Cardiac muscle cell (in vitro differentiated cells and primary cell): ENCODE data around the gene UBR1. TPM values are rescaled to one million over a fixed set of nuclear protein-coding genes. Genes with fewer than 3 reads are reported as not detected.
A peak's percentile ranks its signal among the peaks of the same experiment; 100 is the strongest.

ENCODE experiments used
- DNase-seq, 2 donors: peaks; one replicate each; pipeline versions ENCODE4 v3.0.0 to v3.0.0-alpha.2; 2010 to 2017; ENCODE audit warnings: low read depth in 1 of 2, low spot score in 1 of 2
- H3K27ac ChIP-seq: fragments of 200-600 bp; sonication (generic); 2 replicates; pipeline ENCODE4 v1.5.1; 2016
- H3K27me3 ChIP-seq: fragments of 200-600 bp; sonication (generic); 2 replicates; pipeline ENCODE4 v1.6.0; 2016; ENCODE audit warnings: control low read depth
- H3K36me3 ChIP-seq: fragments of 200-600 bp; sonication (generic); 2 replicates; pipeline ENCODE4 v1.5.1; 2016; ENCODE audit warnings: control low read depth
- H3K4me1 ChIP-seq: fragments of 200-600 bp; sonication (generic); 2 replicates; pipeline ENCODE4 v1.8.1; 2017; ENCODE audit warnings: low read depth, mild to moderate bottlenecking, mixed run types
- H3K4me3 ChIP-seq: fragments of 200-600 bp; sonication (generic); 2 replicates; pipeline ENCODE4 v1.5.1; 2016; ENCODE audit warnings: mild to moderate bottlenecking
- H3K9me3 ChIP-seq: fragments of 200-600 bp; sonication (generic); 2 replicates; pipeline ENCODE4 v1.5.1; 2017; ENCODE audit warnings: low read depth, mild to moderate bottlenecking, control low read depth
- polyA plus RNA-seq: library from polyadenylated mRNA; unstranded; fragments of >200 nt; fragmentation: Nextera tagmentation; extraction: Ambion mirVana; gene quantifications from 2 replicates; pipeline ENCODE4 v1.2.1, GENCODE V29; 2016
- total RNA-seq: library from RNA; depleted of rRNA; stranded (reverse); fragments of >200 nt; gene quantifications from 2 replicates; pipeline ENCODE4 v1.2.3, GENCODE V29; 2016
- TF ChIP-seq, protein P1 (sequence below): IDR thresholded peaks from 2 replicates; pipeline ENCODE4 v1.5.1; 2012; ENCODE audit warnings: low read depth, mild to moderate bottlenecking, low read length

UBR1 gene
- total and polyA plus RNA-seq, 2 experiments from 2014 or later, result 15.1 to 20.6 TPM

DNA sequence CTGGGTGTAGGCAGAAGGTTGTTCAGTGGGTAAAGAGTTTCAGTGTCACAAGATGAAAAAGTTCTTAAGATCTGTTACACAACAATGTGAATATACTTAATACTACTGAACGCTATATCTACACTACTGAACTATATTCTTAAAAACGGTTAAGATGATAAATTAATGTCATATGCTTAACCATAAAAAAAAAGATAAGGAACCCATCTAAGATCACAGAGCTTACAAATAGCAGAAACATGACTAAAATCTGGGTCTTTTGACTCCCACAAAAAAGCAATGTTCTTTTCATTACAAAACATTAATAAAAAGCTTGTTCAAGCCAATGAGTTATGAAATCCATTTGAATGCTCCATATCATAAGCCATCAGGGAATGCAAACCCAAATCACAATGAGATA is 34.4 kb downstream of the UBR1 start:
- H3K36me3 ChIP-seq, result peaks cover 58% of the 10 kb centered on the region
- H3K27me3 ChIP-seq, result no peaks in the 10 kb centered on the region
- no peaks in the 10 kb centered on the region for H3K4me1 ChIP-seq
- H3K27ac ChIP-seq, result no peak overlapping the region
- TF ChIP-seq, protein P1, sequence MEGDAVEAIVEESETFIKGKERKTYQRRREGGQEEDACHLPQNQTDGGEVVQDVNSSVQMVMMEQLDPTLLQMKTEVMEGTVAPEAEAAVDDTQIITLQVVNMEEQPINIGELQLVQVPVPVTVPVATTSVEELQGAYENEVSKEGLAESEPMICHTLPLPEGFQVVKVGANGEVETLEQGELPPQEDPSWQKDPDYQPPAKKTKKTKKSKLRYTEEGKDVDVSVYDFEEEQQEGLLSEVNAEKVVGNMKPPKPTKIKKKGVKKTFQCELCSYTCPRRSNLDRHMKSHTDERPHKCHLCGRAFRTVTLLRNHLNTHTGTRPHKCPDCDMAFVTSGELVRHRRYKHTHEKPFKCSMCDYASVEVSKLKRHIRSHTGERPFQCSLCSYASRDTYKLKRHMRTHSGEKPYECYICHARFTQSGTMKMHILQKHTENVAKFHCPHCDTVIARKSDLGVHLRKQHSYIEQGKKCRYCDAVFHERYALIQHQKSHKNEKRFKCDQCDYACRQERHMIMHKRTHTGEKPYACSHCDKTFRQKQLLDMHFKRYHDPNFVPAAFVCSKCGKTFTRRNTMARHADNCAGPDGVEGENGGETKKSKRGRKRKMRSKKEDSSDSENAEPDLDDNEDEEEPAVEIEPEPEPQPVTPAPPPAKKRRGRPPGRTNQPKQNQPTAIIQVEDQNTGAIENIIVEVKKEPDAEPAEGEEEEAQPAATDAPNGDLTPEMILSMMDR, result no peak
- DNase-seq, result no peak
- no peaks in the 10 kb centered on the region for H3K9me3 ChIP-seq
- H3K4me3 ChIP-seq, result no peak overlapping the region

DNA sequence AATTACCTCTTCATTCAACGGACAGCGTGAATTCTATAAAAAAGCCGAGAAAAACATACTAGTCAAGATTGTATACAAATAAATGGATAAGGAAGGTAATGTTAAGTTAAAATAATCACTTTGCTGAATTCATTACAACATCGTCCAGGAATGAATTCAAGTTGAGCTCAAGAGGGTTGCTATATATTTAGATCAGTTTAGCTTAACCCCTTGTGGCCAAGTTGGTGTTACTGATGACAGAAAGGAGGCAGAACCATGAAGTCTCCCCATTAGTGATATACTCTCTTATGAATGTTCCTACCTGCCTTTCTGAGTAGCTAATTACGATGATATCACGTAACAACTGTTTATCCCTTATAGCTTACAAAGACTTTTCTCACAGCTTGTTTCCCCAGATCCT is 34.9 kb downstream of the UBR1 start:
- no peak for DNase-seq
- TF ChIP-seq, protein P1, result no peak
- Histone ChIP-seq H3K27ac (no peak overlapping the region), H3K9me3 (no peaks in the 10 kb centered on the region), H3K27me3 (no peaks in the 10 kb centered on the region), H3K4me3 (no peak overlapping the region), H3K36me3 (peaks cover 60% of the 10 kb centered on the region), H3K4me1 (no peaks in the 10 kb centered on the region)

DNA sequence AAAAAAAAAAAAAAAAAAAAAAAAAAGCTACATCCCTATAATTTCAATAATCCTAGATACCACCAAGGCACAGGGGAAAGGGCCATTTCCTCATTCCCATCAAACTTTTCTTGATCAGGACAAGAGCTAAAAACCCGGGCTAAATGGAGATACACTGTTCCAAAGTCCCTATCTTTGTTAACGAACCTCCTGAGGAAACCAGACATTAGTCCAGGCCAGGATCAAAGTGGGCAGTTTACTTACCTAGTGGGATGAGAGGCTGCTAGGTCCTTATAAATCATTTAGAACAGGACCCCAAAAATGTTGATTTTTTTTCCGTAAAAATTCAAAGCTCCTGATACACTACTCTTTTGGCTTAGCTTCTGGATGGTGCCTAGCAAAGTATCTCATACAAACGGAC is 35.6 kb downstream of the UBR1 start:
- Histone ChIP-seq H3K27ac (no peak overlapping the region), H3K27me3 (no peaks in the 10 kb centered on the region), H3K36me3 (peaks cover 62% of the 10 kb centered on the region), H3K9me3 (no peaks in the 10 kb centered on the region), H3K4me1 (no peaks in the 10 kb centered on the region), H3K4me3 (no peak overlapping the region)
- DNase-seq, result no peak
- TF ChIP-seq, protein P1, result no peak

DNA sequence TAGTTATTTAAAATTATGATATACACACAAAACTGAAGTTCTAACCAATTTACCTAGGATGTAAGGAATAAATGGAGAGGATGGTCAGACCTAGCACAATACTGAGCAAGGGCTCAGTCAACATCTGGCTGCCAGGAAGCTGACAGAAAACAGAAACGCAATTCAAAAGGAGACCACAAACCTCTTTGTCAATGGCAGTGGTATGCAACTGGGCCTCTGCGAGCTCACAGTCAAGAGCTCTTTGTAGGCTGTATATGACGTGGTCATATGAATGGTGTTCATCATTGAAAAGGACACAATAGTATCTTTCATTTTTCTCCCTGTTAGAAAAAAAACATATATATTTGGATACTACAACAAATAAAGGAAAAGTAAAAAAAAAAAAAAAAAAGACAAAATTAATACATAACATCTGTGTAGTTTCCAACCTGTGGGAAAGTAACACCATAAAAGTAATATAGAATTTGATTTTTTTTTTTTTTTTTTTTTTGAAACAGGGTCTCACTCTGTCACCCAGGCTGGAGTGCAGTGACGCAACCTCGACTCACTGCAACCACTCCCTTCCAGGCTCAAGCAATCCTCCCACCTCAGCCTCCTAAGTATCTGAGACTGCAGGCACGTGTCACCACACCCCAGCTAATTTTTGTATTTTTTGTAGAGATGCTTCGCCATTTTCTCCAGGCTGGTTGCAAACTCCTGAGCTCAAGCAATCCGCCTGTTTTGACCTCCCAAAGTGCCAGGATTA is 37.9 kb downstream of the UBR1 start:
- Histone ChIP-seq H3K27ac (no peak overlapping the region), H3K36me3 (peaks cover 43% of the 10 kb centered on the region), H3K4me3 (no peak overlapping the region), H3K4me1 (no peaks in the 10 kb centered on the region), H3K27me3 (no peaks in the 10 kb centered on the region), H3K9me3 (no peaks in the 10 kb centered on the region)
- TF ChIP-seq, protein P1, result no peak
- peak; percentile 4 to 36 for DNase-seq

DNA sequence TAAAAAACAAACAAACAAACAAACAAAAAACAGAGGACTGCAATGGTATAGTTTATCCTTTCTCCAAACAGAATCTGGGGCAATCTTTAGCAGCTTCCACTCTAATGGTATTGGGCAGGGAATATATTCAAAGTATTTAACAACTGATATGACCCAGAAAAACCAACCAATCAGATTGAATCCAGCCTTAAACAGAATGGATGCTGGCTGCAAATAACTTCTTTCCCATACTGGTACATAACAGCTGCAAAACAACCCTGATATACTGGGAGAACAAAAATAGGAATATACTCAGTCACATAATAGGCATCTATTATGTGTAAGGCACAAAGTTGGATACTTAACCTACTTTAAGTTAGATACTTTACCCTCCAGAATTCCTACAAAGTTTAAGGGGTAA is 49.1 kb downstream of the UBR1 start:
- Histone ChIP-seq H3K4me1 (no peaks in the 10 kb centered on the region), H3K9me3 (no peaks in the 10 kb centered on the region), H3K27ac (no peak overlapping the region), H3K4me3 (no peak overlapping the region), H3K36me3 (peaks cover 75% of the 10 kb centered on the region), H3K27me3 (no peaks in the 10 kb centered on the region)
- TF ChIP-seq, protein P1, result no peak
- no peak for DNase-seq

DNA sequence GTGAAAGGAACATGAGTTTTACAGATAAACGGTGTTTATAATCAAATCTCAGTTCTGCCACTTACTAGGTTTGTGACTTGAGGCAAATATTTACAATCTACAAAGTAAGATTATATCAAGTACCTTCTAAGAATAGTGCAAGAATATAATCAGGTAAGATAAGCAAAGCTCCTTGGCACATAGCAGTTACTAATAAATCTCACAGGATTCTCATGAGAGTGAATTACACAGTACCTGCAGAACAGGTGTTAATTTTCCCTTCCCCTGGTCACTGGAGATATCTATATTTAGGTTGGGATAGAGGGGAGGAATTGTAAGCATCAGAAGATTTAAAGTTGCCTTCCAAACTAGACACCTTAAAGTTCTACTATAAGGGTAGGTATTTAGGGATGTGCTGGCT is 53.0 kb downstream of the UBR1 start:
- Histone ChIP-seq H3K4me1 (no peaks in the 10 kb centered on the region), H3K27ac (no peak overlapping the region), H3K4me3 (no peak overlapping the region), H3K27me3 (no peaks in the 10 kb centered on the region), H3K36me3 (peaks cover 58% of the 10 kb centered on the region), H3K9me3 (no peaks in the 10 kb centered on the region)
- no peak for DNase-seq
- TF ChIP-seq, protein P1, result no peak
